Fibroblast of skin of scalp (primary cell): Measurements from ENCODE around the gene ELOVL6.
"Not testable (repeated sequence)": the region's sequence is repeated elsewhere in the genome, so short reads cannot be mapped to it uniquely, and the experiment has no call there.

Experiments
- DNase-seq: peaks from one replicate; pipeline ENCODE4 v3.0.0-alpha.2; 2013

The ELOVL6 gene

DNA sequence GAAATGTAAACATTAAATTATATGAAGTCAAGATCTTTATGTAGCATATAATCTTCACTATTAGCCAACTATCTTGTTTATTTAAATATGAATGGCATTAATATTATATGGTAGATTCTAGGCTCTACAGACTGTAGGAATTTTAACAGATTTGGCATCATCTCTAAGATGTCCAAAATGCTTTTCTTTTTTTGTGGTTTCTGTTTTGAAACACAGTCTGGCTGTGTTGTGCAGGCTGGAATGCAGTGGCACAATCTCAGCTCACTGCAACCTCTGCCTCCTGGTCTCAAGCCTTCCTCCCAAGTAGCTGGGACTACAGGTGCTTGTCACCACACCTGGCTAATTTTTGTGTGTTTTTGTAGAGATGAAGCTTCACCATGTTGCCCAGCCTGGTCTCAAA is 76.2 kb downstream of the ELOVL6 start:
- DNase-seq = peak; percentile 14

DNA sequence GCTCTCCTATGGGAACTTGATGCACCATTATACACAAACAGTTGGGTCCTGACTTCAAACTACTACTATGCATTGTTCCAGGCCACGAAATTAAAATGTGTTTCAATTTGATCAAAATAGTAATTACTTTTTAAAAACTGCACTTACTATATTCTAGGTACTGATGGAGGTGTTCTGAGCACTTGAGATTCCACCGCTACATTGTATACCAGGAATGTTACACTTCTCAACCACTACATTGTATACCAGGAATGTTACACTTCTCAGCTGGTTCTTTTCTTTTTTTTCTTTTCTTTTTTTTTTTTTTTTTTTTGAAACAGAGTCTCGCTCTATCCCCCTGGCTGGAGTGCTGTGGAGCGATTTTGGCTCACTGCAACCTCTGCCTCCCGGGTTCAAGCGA is 77.9 kb downstream of the ELOVL6 start:
- no peak for DNase-seq

DNA sequence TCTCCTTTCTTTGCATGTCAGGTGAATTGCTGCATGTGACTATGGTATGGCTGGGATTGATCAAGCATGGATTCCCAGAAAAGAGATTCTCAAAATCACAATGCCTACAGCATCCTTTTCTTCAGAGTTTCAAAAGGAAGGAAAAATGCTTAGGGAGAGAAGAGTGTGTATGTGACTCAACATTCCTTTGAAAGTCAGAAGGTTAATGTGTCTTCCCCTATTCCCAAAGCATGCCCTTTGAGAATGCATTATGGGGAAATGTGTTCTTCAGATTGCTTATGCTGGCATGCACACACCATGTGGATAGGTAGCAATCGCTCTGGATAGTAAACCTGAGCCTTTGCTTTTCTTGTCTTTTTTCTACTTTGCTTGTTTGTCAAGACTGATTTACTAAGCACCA is 78.5 kb downstream of the ELOVL6 start:
- peak; percentile 54 for DNase-seq

DNA sequence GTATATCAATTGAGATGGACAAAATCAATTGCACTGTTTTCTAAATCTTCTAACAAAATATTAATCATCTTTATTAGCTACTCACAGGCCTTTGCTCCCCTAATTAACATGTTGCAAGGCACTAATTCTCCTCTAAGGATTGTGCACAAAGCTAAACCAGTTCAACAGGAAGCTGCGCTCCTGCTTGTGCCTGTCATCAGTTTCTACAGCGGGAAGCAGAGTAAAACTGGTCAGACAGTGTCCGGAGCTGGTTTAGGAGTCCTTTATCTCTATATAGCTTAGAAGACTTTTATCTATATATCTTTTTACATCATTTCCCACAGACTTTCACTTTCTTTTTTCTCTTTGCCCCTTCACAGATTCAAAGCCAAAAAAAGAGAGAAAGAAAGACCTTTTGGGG is 79.1 kb downstream of the ELOVL6 start:
- DNase-seq = no peak

DNA sequence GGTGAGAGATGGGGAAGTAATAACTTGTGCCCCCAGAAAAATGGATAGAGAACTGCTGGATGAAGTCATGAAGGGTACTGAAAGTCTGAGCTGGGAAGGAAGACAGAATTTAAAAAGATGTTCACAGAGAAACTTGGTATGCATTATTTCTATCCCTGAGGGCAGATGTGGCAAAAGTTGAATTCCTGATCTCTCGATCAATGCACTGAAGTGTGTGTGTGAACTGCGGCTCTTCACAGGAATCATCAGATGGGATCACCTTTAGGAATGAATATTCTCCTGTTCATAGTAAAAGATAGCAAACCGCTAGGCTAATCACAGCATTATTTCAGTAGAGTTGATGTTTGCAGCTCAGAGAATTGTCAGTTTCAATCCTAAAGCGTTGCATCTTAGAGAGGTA is 86.4 kb downstream of the ELOVL6 start:
- no peak for DNase-seq

DNA sequence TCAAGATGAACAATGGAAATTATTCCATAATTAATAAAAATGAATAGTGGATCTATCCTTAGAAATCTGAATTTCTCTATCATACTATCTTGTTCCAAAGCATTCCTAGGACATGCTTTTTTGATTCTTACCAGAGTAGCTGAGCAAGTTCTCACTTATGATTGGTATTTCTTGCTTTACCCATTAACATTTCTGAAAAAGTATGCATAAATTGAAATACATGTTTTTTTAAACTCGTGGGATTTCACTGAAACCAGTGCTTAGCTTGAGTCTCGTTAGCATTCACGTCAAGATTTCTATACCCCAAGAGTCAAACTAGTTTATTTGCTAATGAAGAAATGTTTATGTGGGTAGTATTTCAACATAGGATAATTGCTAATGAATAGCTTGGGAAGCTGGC is 89.0 kb downstream of the ELOVL6 start:
- peak; percentile 58 for DNase-seq

DNA sequence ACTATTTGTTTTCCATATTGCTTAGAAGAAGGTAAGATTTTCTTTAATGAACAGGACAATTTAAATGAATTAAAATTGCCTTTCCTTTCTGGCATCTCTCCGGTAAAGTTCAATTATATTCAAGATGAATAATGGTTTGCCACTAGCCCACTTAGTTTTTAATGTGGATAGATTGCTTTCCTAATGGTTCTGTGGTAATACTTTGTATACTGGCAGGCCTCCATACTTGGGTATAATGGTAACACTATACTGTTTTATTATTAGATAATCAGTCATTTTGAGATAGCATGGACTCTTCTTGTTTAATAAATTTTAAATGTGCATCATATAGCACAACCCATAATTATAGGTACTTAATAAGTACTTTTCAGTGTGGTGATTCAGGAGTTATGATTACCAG is 89.5 kb downstream of the ELOVL6 start:
- DNase-seq = no peak

DNA sequence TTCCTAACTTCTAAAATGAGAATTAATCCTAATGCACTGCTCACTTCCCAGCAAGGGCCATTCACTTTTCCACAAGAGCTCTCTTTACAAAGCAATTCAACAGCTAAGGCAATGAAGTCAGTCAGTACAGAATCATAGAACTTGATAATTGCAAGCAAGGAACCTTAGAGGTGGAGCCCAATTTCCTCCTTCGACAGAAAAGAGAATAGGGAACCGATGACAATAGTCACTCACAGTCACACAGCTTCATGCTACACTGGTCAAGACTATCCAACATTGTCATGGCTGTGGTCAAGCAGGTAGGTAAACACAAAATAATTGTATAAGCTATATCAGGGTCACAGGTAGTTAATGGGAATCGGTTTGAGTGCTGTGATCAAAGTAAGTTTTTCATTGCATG is 90.0 kb downstream of the ELOVL6 start:
- DNase-seq = no peak

DNA sequence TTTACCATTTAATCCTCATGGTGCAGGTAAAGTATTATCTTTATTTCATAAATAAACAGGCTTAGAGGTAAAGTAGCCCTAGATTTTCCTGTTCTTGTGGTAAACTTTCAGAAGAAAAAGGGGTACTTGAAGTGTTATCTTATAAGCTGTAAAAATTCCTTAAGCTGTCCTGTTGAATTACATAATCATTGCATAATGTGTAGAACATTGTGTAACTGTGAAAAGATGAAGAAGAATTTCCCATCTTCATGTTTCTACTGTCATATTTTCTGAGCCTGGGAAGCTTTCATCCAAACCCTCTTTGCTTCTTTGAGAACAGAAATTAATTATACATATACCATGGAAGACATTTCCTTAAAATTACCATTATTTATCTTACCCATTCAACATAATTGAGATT is 90.5 kb downstream of the ELOVL6 start:
- DNase-seq = peak; percentile 38

DNA sequence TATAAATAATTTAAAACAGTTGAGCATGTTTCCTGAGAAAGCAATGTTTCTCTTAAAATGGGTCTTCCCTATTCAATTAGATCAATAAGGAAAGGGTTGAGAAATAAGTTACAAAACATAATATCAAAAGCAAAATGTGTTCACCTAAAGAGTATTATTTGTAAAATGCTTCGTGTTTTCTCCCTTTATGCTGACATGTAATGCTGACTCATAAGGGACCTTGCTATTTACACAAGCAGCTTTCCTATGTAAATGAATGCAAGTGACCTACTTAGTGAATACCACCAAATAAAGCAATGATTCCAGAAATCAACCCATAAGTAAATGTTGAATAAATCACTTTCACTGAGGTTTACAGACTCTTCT is 91.5 kb downstream of the ELOVL6 start:
- peak; percentile 68 for DNase-seq

DNA sequence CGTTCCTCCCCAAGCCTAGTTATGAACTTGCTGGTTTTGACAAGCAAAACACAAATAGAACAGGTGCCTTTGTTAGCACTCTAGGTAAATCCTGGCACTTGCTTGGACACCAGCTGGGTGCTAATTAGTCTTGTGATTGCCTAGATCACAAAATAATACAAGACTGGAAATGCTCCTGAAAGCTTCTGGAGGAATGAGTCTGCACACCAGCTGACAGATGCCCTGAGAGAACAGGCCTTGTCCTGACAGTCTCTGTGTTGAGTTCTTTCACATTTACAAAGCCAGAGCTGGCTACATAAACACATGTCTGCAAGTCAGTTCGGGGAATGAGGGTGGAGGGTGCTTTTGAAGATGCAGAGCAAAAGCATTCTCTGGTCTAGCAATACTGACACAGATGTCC is 93.8 kb downstream of the ELOVL6 start:
- no peak for DNase-seq

DNA sequence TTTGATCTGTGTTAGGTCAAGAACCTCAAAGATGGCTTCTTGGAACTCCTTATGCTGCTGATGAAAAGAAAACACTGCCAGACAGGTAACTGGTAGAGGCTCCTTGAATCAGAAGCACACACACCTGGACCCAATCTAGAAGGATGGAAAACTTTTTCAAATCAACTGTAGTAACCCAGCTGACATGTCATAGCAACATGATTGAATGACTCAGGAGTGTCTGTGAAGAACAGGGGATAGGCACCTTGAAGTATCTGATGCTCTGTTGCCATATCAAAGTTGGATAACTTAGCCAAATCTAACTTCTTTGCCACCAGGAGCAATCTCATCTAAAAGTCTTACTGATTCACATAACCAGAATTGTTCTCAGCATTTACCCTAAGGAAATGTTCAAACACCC is 98.8 kb downstream of the ELOVL6 start:
- no peak for DNase-seq

DNA sequence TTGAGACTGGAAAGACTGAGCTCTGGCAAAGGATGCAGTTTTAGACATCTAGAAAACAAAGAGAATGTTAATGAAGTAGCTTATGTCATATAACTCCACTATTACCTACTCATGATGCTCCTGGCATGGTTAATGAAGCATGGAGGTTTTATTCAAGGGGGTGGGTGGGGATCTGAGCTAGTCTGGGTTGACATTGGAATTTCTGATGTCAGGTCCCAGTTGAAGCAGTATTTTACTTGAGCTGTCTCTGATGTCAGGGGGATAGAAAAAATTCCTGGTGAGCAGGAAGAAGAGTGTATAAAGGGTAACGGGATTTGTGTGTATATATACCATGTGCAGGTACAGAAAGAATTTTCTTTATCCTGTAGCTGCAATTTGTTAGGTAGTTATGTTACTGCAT is 102.0 kb downstream of the ELOVL6 start:
- DNase-seq = no peak

DNA sequence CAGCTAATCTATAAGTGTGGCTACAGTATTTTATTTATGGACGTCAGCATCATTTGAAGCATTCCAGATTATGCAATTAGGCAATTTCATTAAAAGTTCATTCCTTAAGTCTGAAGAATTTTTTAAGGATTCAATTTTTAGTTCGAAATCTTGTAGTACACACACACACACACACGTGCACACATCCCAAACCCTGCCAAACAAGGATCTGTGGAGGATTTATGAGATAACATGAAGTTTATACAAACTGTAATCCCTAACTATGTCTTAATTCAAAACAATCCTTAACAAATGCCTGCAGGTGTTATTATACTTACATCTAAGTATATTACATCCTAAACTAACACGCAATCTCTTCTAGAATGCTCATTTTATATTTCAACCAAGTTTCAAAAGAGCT is 105.8 kb downstream of the ELOVL6 start:
- no peak for DNase-seq

DNA sequence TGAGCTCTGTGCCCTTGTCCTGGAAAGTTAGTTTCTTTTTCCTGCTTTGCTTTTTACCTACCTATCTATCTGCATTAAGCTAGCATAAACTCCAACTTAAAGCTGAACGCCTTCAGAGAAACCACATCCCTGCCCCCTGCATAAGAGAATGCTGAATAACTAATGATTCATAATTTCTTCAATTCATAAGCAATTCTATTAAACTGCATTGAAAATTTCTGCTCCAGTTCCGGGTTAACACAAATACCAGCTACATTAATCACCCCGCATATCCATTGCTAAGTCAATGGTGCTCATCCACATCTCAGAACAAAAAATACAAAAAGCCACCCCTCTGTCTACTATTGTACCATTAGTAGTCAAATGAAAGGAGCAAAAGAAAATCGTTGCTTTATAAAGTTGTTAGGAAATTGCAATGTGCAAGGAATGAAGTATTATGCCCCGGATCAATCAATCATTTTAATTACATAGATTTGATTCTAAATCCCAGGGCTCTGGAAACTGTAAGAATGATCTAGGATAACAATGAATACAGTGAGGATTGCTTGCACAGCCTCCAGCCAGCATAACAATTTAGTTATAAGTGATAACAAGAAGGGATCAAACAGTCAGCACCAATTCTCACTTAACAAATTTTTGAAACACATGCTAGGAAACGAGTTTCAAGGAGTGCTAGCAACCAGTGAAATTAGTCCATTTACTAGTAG is 106.8 kb downstream of the ELOVL6 start:
- peak; percentile 89 for DNase-seq

DNA sequence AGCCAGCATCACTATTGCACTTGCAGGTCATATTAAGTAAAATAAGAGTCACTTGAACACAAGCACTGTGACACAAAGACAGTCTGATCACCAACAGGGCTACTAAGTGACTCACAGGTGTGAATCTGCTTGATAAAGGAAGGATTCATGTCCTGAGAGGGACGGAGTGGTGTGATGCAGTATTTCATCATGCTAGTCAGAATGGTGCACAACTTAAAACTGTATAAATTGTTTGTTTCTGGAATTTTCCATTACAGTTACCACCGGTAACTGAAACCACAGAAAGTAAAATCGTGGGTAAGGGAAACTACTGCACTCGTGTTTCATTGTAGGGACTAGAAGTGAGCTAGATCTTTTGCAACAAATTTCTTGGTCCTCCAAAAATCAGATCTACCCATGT is 109.7 kb downstream of the ELOVL6 start:
- DNase-seq = peak; percentile 46

DNA sequence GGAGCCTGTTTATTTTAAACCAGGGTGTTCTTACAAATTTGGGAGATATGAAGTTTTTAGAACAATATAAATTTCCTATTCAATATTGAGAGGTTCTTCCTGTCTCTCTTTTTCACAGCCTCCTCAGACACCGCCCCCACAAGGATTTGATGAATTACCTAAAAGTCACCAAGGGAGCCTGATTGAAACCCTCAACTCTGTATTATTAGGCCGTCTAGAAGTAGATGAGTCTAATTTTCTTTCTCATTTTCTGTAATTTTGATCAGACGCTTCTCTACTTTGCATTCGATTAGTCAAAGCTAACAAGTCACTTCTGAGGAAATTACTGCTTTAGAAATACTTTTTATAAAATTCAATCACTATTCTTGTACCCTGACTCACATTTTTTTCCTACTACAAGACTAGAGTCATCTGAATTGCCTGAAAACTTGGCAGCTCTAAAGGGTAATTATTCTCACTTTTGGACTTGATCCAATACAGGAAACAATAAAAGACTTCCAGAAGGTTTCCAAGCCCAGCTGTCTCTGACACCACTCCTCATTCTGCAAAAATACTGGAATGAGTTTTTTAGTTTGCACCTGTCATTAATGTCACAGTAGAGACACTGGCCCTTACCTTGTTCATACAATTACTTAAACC is 111.2 kb downstream of the ELOVL6 start:
- peak; percentile 72 for DNase-seq

DNA sequence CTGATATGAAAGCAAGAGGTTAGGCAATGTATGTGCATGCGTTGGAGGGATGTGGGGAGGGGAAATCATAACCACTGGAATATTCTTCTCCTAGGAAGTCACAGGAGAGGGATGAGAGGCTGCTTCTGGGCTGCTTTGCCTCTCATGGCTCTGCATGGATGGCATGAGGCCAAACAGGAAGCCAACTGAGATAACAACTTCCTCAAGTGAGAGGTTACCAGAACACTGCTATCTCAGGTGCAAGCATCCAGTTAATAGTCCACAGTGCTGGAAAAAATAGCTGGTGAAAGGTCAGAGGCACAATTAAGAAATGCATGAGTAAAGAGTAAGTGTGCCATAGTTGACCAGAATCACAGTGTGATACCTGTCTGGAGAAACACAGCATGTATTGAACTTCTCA is 113.3 kb downstream of the ELOVL6 start:
- DNase-seq = no peak

DNA sequence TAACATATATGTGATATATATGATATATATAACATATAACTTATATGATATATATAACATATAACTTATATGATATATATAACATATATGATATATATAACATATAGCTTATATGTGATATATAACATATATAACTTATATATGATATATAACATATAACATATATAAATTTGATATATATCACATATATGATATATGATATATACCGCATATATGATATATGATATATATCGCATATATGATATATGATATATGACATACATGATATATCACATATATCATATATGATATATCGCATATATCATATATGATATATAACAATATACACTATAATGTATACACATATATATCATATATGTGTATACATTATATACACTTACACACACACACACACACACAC is 114.3 kb downstream of the ELOVL6 start:
- DNase-seq = no peak

DNA sequence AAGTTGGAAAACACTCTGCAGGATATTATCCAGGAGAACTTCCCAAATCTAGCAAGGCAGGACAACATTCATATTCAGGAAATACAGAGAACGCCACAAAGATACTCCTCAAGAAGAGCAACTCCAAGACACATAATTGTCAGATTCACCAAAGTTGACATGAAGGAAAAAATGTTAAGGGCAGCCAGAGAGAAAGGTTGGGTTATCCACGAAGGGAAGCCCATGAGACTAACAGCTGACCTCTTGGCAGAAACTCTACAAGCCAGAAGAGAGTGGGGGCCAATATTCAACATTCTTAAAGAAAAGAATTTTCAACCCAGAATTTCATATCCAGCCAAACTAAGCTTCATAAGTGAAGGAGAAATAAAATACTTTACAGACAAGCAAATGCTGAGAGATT is 120.3 kb downstream of the ELOVL6 start:
- DNase-seq = not testable (repeated sequence)

DNA sequence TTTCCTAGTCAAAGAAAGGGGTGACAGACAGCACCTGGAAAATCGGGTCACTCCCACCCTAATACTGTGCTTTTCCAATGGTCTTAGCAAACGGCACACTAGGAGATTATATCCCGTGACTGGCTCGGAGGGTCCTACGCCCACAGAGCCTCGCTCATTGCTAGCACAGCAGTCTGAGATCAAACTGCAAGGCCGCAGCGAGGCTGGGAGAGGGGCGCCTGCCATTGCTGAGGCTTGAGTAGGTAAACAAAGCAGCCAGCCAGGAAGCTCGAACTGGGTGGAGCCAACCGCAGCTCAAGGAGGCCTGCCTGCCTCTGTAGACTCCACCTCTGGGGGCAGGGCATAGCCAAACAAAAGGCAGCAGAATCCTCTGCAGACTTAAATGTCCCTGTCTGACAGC is 121.6 kb downstream of the ELOVL6 start:
- DNase-seq = not testable (repeated sequence)

DNA sequence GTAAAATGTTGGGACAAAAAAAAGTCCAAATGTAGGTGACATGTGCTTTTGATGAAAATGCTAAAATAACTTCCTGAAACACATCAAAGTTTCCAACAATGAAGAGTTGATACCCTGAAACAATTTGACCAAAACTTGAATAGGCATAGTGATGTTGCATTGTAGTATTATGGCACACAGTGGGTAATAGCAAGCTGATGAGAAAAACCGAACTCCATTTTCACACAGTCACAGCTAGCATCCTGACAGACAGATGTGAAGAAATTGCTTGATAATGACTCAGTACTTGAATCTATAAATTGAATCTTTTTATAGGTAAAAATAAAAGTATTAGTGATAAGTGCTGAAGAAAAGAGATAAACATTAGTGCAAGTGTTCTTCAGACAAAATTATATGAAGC is 122.5 kb downstream of the ELOVL6 start:
- DNase-seq = no peak

DNA sequence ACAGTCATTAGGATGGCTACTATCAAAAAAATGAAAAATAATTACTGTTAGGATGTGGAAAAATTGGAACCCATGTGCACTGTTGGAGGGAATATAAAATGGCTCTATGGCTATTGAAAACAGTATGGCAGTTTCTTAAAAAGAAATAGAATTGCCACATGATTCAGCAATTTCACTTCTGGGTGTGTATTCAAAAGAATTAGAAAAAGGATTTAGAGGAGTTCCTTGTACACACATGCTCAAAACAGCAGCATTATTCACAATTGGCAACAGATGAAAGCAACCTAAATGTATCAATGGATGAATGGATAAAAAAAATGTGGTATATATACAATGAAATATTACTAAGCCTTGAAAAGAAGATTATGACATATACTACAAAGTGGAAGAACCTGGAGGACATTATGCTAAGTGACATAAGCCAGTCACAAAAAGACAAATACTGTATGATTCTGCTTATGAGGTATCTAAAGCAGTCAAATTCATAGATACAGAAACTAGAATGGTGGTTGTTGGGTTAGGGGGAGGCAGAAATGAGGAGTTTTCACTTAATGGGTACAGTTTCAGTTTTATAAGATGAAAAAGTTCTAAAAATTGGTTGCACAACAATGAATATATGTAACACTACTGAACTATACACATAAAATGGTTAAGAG is 123.2 kb downstream of the ELOVL6 start:
- no peak for DNase-seq

DNA sequence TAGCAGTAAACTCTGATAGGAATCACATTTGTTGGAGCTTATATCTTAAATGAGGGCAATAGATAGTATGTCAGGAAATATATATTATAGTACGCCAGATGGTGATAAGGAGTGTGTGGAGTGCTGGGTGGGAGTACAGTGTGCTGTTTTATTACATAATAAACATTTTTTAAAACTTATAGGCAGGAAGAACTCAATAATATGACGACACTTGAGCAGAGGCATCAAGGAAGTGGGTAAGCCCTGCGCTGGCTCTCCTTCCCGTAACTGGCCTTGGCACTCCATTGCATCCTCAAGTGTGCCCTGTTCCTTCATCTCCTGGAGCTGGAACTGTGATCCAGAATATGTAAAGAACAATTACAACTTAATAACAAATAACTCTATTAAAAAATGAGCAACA is 123.8 kb downstream of the ELOVL6 start:
- no peak for DNase-seq
